HEK293 (cell line): ENCODE data around the gene ELAPOR1.

Experiments used
- KLF16 ChIP-seq: fragments of 450-650 bp; formaldehyde crosslinking; IDR thresholded peaks from 2 replicates; pipeline ENCODE4 v1.5.1; 2017; ENCODE audit warnings: missing biosample characterization, missing genetic modification characterization
- PRDM10 ChIP-seq: fragments of 450-650 bp; formaldehyde crosslinking; IDR thresholded peaks from 2 replicates; pipeline ENCODE4 v1.5.1; 2016; ENCODE audit warnings: missing biosample characterization, missing genetic modification characterization
- YY2 ChIP-seq: fragments of 450-650 bp; formaldehyde crosslinking; IDR thresholded peaks from 2 replicates; pipeline ENCODE4 v1.5.1; 2016; ENCODE audit warnings: missing biosample characterization, missing genetic modification characterization
- ZBTB26 ChIP-seq: fragments of 450-650 bp; formaldehyde crosslinking; optimal IDR thresholded peaks from 2 replicates; pipeline ENCODE3; 2016; ENCODE audit warnings: missing biosample characterization, mild to moderate bottlenecking, missing genetic modification characterization
- ZNF292 ChIP-seq: fragments of 450-650 bp; formaldehyde crosslinking; IDR thresholded peaks from 2 replicates; pipeline ENCODE4 v1.5.1; 2016; ENCODE audit warnings: low read depth, missing biosample characterization, missing genetic modification characterization, borderline replicate concordance
- ZNF792 ChIP-seq: fragments of 450-650 bp; formaldehyde crosslinking; IDR thresholded peaks from 2 replicates; pipeline ENCODE4 v1.5.1; 2016; ENCODE audit warnings: missing biosample characterization, missing genetic modification characterization
- TF ChIP-seq, protein P1 (sequence below): fragments of 450-650 bp; formaldehyde crosslinking; IDR thresholded peaks from 2 replicates; pipeline ENCODE4 v1.5.1; 2017; ENCODE audit warnings: missing biosample characterization, mild to moderate bottlenecking, missing genetic modification characterization, moderate library complexity

- TF ChIP-seq ZNF792 (no peak), PRDM10 (no peak), KLF16 (tag by site-specific recombination) (no peak), YY2 (tag by site-specific recombination) (no peak), ZBTB26 (tag by site-specific recombination) (no peak), ZNF292 (no peak)
- TF ChIP-seq, protein P1, sequence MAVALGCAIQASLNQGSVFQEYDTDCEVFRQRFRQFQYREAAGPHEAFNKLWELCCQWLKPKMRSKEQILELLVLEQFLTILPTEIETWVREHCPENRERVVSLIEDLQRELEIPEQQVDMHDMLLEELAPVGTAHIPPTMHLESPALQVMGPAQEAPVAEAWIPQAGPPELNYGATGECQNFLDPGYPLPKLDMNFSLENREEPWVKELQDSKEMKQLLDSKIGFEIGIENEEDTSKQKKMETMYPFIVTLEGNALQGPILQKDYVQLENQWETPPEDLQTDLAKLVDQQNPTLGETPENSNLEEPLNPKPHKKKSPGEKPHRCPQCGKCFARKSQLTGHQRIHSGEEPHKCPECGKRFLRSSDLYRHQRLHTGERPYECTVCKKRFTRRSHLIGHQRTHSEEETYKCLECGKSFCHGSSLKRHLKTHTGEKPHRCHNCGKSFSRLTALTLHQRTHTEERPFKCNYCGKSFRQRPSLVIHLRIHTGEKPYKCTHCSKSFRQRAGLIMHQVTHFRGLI (tag by site-specific recombination), result no peak
Observed at GRCh38 chr1:109148987-109149561, 35.2 kb downstream of the ELAPOR1 start.
